Mesendoderm (in vitro differentiated cells): ENCODE measurements around the gene MOSPD3.

ENCODE experiments used
- DNase-seq: peaks from one replicate; pipeline ENCODE4 v3.0.0; 2013
- H2AK5ac ChIP-seq: 2 replicates; pipeline ENCODE4 v1.6.1; 2013; ENCODE audit warnings: low read length, inconsistent platforms
- H2BK120ac ChIP-seq: 2 replicates; pipeline ENCODE4 v1.6.1; 2013; ENCODE audit warnings: low read depth, mild to moderate bottlenecking, low read length, moderate library complexity, mixed read lengths
- H2BK15ac ChIP-seq: replicated peaks from 2 replicates; pipeline ENCODE4 v1.6.1; 2013; ENCODE audit warnings: low read depth, mild to moderate bottlenecking, moderate library complexity
- H2BK5ac ChIP-seq: 2 replicates; pipeline ENCODE4 v1.6.1; 2013; ENCODE audit warnings: low read length, inconsistent platforms
- H3K18ac ChIP-seq: 2 replicates; pipeline ENCODE4 v1.6.1; 2013; ENCODE audit warnings: mild to moderate bottlenecking, low read length, mixed read lengths
- H3K23ac ChIP-seq: one replicate; pipeline ENCODE4 v1.6.1; 2013; ENCODE audit warnings: low read length
- H3K27ac ChIP-seq: 2 replicates; pipeline ENCODE4 v1.5.1; 2013; ENCODE audit warnings: low read depth, mild to moderate bottlenecking, inconsistent platforms, low read length, moderate library complexity
- H3K27me3 ChIP-seq: 2 replicates; pipeline ENCODE4 v1.6.1; 2013; ENCODE audit warnings: low read length, control low read depth, mild to moderate bottlenecking, inconsistent platforms; ENCODE audit not compliant: insufficient read depth, poor library complexity
- H3K36me3 ChIP-seq: 2 replicates; pipeline ENCODE4 v1.6.1; 2013; ENCODE audit warnings: low read length, inconsistent platforms; ENCODE audit not compliant: control insufficient read depth, insufficient read depth
- H3K4ac ChIP-seq: one replicate; pipeline ENCODE4 v1.6.1; 2013; ENCODE audit warnings: low read depth, mild to moderate bottlenecking, low read length, moderate library complexity
- H3K4me1 ChIP-seq: 2 replicates; pipeline ENCODE4 v1.6.1; 2013; ENCODE audit warnings: low read depth, low read length, inconsistent platforms; ENCODE audit not compliant: control insufficient read depth
- H3K4me2 ChIP-seq: 2 replicates; pipeline ENCODE4 v1.6.1; 2013; ENCODE audit warnings: low read length
- H3K4me3 ChIP-seq: 2 replicates; pipeline ENCODE4 v1.5.1; 2013; ENCODE audit warnings: mild to moderate bottlenecking, low read length
- H3K56ac ChIP-seq: one replicate; pipeline ENCODE4 v1.6.1; 2013; ENCODE audit warnings: low read length
- H3K79me1 ChIP-seq: 2 replicates; pipeline ENCODE4 v1.6.1; 2013; ENCODE audit warnings: low read length, inconsistent platforms
- H3K79me2 ChIP-seq: 2 replicates; pipeline ENCODE4 v1.6.1; 2013; ENCODE audit warnings: mild to moderate bottlenecking, low read length; ENCODE audit not compliant: control insufficient read depth, insufficient read depth
- H3K9ac ChIP-seq: 2 replicates; pipeline ENCODE4 v1.6.1; 2013; ENCODE audit warnings: low read length, inconsistent platforms
- H4K5ac ChIP-seq: one replicate; pipeline ENCODE4 v1.6.1; 2013; ENCODE audit warnings: low read length
- H4K8ac ChIP-seq: one replicate; pipeline ENCODE4 v1.6.1; 2013; ENCODE audit warnings: low read depth, mild to moderate bottlenecking, control low read depth, low read length, moderate library complexity
- WGBS: extraction: QIAGEN DNeasy Blood & Tissue Kit; methylation state at CpG from one replicate; pipeline ENCODE4 v1.1.7; 2013; ENCODE audit warnings: low lambda C conversion rate, missing lambda C conversion rate; ENCODE audit not compliant: insufficient coverage; ENCODE audit errors: extremely low coverage; 5-methylcytosine and 5-hydroxymethylcytosine counted together

MOSPD3 gene

DNA sequence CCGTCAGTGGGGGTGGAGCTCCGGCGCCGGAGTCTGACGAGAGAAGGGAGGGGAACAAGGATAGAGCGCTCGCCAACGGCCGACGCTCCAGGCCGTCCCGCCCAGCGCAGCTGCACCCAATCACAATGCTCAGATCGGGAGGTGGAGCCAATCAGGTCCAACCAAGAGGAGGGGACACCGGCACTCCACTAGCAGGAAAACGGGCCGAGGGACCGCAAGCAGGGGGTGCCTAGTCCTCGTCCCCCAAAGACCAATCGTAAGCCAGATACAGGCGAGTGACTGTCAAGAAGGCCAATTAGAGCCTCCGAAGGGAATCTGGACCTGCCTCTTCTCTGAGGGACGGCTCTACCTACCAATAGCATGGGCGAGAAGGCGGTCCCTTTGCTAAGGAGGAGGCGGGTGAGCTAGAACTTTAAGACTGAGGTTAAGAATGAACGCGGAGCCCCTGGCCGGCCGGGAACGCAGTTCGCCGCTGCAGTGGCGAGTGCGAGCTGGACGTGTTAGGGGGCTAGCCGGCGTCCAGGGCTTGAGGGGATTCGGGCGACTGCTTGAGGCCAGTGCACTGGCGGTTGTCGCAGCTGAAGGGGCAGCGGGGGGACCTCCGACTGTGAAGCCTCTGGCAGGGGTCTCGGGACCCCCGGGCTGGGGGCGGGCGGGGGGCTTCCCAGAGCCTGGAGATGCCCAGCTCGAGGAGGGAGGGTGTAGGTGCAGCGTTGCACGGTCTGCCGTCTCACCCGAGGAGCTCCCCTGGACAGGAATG lies 25.9 kb upstream of the MOSPD3 start, which contains the start of gene FBXO24:
TSS of gene FBXO24 (plus strand) at position 63 of the 760 bp plus-strand sequence. CDS start at position 361, 298 bp downstream.
- H3K18ac ChIP-seq = peak within 1 kb of the TSS; percentile 81
- WGBS = no CpG with 5 or more reads among the region's 53 CpGs
- no peaks in the 10 kb centered on the region for H3K79me2 ChIP-seq
- H2AK5ac ChIP-seq = peak within 1 kb of the TSS; percentile 85
- peak within 1 kb of the TSS; percentile 31 for H2BK120ac ChIP-seq
- H2BK5ac ChIP-seq = peak within 1 kb of the TSS; percentile 94
- no peak within 1 kb of the TSS for H4K5ac ChIP-seq
- peak within 1 kb of the TSS; percentile 98 for H3K9ac ChIP-seq
- H3K4me1 ChIP-seq = peaks cover 13% of the 10 kb centered on the region
- no peak within 1 kb of the TSS for H2BK15ac ChIP-seq
- H3K4me2 ChIP-seq = peak within 1 kb of the TSS; percentile 100
- H4K8ac ChIP-seq = no peak within 1 kb of the TSS
- H3K4me3 ChIP-seq = peak within 1 kb of the TSS; percentile 93
- peak within 1 kb of the TSS; percentile 98 for H3K56ac ChIP-seq
- H3K4ac ChIP-seq = peak within 1 kb of the TSS; percentile 90
- DNase-seq = peak; percentile 100
- peak within 1 kb of the TSS; percentile 92 for H3K27ac ChIP-seq
- no peaks in the 10 kb centered on the region for H3K27me3 ChIP-seq
- peaks cover 4% of the 10 kb centered on the region for H3K36me3 ChIP-seq
- H3K23ac ChIP-seq = peak within 1 kb of the TSS; percentile 97
- peaks cover 8% of the 10 kb centered on the region for H3K79me1 ChIP-seq

DNA sequence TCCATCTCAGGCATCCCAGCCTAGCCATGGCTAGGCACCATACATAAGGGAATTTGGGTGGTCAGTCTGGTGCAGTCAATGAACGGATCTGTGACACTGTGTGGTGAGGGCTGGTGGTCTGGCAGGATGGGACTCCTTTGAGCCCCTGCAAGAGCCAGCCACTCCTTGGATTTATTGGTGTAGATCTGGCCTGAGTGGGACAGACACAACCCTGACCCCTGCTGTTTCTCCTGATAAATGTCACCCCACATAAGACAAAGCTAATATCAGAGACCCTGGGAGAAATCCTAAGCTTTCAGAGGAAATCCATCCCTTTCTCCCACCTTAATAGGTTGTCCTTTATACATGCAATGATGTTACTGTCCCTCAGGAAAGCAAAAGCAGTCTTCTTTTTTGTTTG lies 23.9 kb upstream of the MOSPD3 start:
- H3K27me3 ChIP-seq = no peaks in the 10 kb centered on the region
- no CpG with 5 or more reads among the region's 1 CpG for WGBS
- H3K79me2 ChIP-seq = no peaks in the 10 kb centered on the region
- no peak overlapping the region for H3K4me3 ChIP-seq
- H3K27ac ChIP-seq = no peak overlapping the region
- H3K9ac ChIP-seq = no peak overlapping the region
- no peak overlapping the region for H4K5ac ChIP-seq
- no peak overlapping the region for H2BK120ac ChIP-seq
- no peak for DNase-seq
- no peak overlapping the region for H3K4ac ChIP-seq
- no peak overlapping the region for H3K23ac ChIP-seq
- H2BK5ac ChIP-seq = no peak overlapping the region
- H3K79me1 ChIP-seq = peaks cover 8% of the 10 kb centered on the region
- peaks cover 13% of the 10 kb centered on the region for H3K4me1 ChIP-seq
- no peak overlapping the region for H2AK5ac ChIP-seq
- H3K36me3 ChIP-seq = no peaks in the 10 kb centered on the region
- H3K4me2 ChIP-seq = no peak overlapping the region
- H3K56ac ChIP-seq = no peak overlapping the region
- no peak overlapping the region for H2BK15ac ChIP-seq
- H3K18ac ChIP-seq = no peak overlapping the region
- H4K8ac ChIP-seq = no peak overlapping the region

DNA sequence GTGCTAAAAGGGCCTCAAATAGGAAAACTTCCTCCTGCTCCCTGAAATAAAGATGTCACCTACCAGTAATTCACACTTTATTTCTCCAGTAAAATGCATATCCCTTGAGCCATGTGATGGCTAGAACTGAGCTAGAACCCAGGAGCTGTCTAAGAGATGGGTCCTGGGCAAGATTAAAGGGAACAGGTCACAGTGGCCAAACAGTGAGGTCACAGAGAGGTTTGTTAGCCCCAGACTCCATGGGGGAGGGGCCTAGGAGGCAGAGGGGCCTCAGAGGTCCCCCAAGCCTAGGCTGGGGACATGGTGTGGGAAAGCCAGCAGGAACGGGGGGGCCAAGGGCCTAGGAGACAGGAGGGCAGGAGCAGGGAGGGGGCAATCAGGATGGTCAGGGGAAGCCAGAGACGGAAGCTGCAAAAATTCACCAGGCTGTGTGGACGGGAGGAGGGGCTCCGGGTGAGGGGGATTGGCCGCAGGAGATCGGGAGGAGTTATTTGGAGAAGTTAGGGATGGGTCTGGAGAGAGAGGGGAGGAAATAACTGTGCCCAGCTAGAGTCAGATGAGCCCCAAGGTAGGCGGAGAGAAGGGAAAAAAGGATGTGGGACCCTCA lies 22.9 kb upstream of the MOSPD3 start:
- H3K79me1 ChIP-seq = peaks cover 5% of the 10 kb centered on the region
- peak overlapping the region; percentile 8 for H4K5ac ChIP-seq
- no peak for DNase-seq
- H3K4ac ChIP-seq = no peak overlapping the region
- no peak overlapping the region for H2AK5ac ChIP-seq
- H3K27ac ChIP-seq = no peak overlapping the region
- H2BK5ac ChIP-seq = peak overlapping the region; percentile 9
- H2BK15ac ChIP-seq = no peak overlapping the region
- H3K23ac ChIP-seq = peak overlapping the region; percentile 56
- peak overlapping the region; percentile 80 for H3K56ac ChIP-seq
- H3K27me3 ChIP-seq = no peaks in the 10 kb centered on the region
- WGBS = no CpG with 5 or more reads among the region's 7 CpGs
- no peak overlapping the region for H3K18ac ChIP-seq
- H3K4me1 ChIP-seq = peaks cover 10% of the 10 kb centered on the region
- H2BK120ac ChIP-seq = no peak overlapping the region
- H3K36me3 ChIP-seq = no peaks in the 10 kb centered on the region
- no peaks in the 10 kb centered on the region for H3K79me2 ChIP-seq
- peak overlapping the region; percentile 63 for H3K9ac ChIP-seq
- H4K8ac ChIP-seq = no peak overlapping the region
- peak overlapping the region; percentile 21 for H3K4me2 ChIP-seq
- no peak overlapping the region for H3K4me3 ChIP-seq

DNA sequence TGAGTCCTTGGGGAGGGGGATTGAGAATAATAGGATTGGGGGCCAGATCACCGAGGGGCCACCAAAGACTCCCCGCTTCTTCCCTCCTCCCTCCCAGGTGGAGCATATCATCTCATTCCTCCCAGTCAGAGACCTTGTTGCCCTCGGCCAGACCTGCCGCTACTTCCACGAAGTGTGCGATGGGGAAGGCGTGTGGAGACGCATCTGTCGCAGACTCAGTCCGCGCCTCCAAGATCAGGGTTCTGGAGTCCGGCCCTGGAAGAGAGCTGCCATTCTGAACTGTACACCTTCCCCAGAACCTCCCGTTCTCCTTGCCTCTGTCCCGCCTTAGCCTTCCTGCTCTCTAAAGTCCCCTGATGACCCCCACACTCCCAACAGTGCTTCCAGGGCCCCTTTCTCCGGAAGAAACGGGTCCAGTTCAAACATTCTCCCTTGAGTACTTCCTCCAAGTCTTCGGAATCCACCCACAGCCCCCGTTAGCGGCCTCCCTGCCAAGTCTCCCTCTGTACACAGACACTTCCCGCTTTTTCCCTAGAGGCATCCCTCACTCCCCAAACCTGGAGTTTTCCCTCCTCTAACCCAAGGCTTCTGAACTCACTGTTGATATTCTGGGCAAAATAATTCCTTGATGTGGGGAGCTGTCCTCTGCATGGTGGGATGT lies 22.1 kb upstream of the MOSPD3 start:
- no peak overlapping the region for H2BK120ac ChIP-seq

DNA sequence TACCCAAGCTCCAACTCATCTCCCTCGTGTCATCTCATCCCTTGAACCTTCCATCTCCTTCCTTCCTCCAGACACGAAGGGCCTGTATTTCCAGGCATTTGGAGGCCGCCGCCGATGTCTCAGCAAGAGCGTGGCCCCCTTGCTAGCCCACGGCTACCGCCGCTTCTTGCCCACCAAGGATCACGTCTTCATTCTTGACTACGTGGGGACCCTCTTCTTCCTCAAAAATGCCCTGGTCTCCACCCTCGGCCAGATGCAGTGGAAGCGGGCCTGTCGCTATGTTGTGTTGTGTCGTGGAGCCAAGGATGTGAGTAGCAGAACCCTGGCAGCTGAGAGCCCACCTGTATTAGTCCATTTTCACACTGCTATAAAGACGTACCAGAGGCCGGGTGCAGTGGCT lies 20.7 kb upstream of the MOSPD3 start:
- H3K4me3 ChIP-seq = no peak overlapping the region
- H2BK5ac ChIP-seq = no peak overlapping the region
- no peaks in the 10 kb centered on the region for H3K27me3 ChIP-seq
- no peak overlapping the region for H3K18ac ChIP-seq
- no CpG with 5 or more reads among the region's 17 CpGs for WGBS
- H3K79me1 ChIP-seq = no peaks in the 10 kb centered on the region
- H2AK5ac ChIP-seq = no peak overlapping the region
- H2BK15ac ChIP-seq = no peak overlapping the region
- H4K5ac ChIP-seq = no peak overlapping the region
- no peaks in the 10 kb centered on the region for H3K36me3 ChIP-seq
- H4K8ac ChIP-seq = no peak overlapping the region
- H3K56ac ChIP-seq = no peak overlapping the region
- H3K4me1 ChIP-seq = peaks cover 5% of the 10 kb centered on the region
- H3K4me2 ChIP-seq = no peak overlapping the region
- H3K9ac ChIP-seq = no peak overlapping the region
- no peak overlapping the region for H2BK120ac ChIP-seq
- H3K27ac ChIP-seq = no peak overlapping the region
- H3K79me2 ChIP-seq = no peaks in the 10 kb centered on the region
- H3K23ac ChIP-seq = no peak overlapping the region
- DNase-seq = no peak
- H3K4ac ChIP-seq = no peak overlapping the region

More for the DNA sequence above, 22.1 kb upstream of the MOSPD3 start:
- Histone ChIP-seq H2BK15ac (no peak overlapping the region), H3K27ac (no peak overlapping the region), H3K4ac (no peak overlapping the region), H3K18ac (no peak overlapping the region), H3K9ac (peak overlapping the region; percentile 9), H3K27me3 (no peaks in the 10 kb centered on the region), H4K8ac (no peak overlapping the region), H3K79me2 (no peaks in the 10 kb centered on the region), H3K4me3 (no peak overlapping the region), H3K79me1 (no peaks in the 10 kb centered on the region), H3K56ac (peak overlapping the region; percentile 28), H4K5ac (no peak overlapping the region), H3K4me1 (peaks cover 5% of the 10 kb centered on the region), H3K23ac (no peak overlapping the region), H3K36me3 (no peaks in the 10 kb centered on the region), H2AK5ac (no peak overlapping the region), H3K4me2 (peak overlapping the region; percentile 21), H2BK5ac (no peak overlapping the region)
- WGBS = no CpG with 5 or more reads among the region's 20 CpGs
- no peak for DNase-seq
